H9 (cell line): ENCODE results near the gene LARGE1. TPM values are rescaled to one million over a fixed set of nuclear protein-coding genes. Genes with fewer than 3 reads are reported as not detected.

Source experiments
- DNase-seq: peaks from one replicate; pipeline ENCODE4 v3.0.0-alpha.2; 2017
- H2AFZ ChIP-seq: one replicate; pipeline ENCODE4 v1.6.1; 2013; ENCODE audit warnings: mild to moderate bottlenecking, low read length, control low read depth, moderate library complexity
- H2AK5ac ChIP-seq: 2 replicates; pipeline ENCODE4 v1.6.1; 2013; ENCODE audit warnings: low read length, control low read depth, mixed read lengths; ENCODE audit not compliant: insufficient read length
- H2BK120ac ChIP-seq: one replicate; pipeline ENCODE4 v1.6.1; 2013; ENCODE audit warnings: low read depth, mild to moderate bottlenecking, low read length, control low read depth, inconsistent platforms; ENCODE audit not compliant: poor library complexity, severe bottlenecking
- H2BK12ac ChIP-seq: 2 replicates; pipeline ENCODE4 v1.6.1; 2013; ENCODE audit warnings: low read length, control low read depth, mixed read lengths, low read depth; ENCODE audit not compliant: insufficient read length
- H2BK15ac ChIP-seq: 2 replicates; pipeline ENCODE4 v1.6.1; 2013; ENCODE audit warnings: low read depth, low read length, control low read depth
- H2BK20ac ChIP-seq: one replicate; pipeline ENCODE4 v1.6.1; 2013; ENCODE audit warnings: low read depth, mild to moderate bottlenecking, low read length, control low read depth, inconsistent platforms; ENCODE audit not compliant: poor library complexity, severe bottlenecking
- H2BK5ac ChIP-seq: 2 replicates; pipeline ENCODE4 v1.6.1; 2013; ENCODE audit warnings: low read length, control low read depth, mixed read lengths; ENCODE audit not compliant: insufficient read length
- H3K14ac ChIP-seq: 2 replicates; pipeline ENCODE4 v1.6.1; 2013; ENCODE audit warnings: low read length, control low read depth; ENCODE audit not compliant: insufficient read depth
- H3K18ac ChIP-seq: 2 replicates; pipeline ENCODE4 v1.6.1; 2013; ENCODE audit warnings: low read depth, mild to moderate bottlenecking, mixed read lengths, low read length, control low read depth; ENCODE audit not compliant: insufficient read length
- H3K23ac ChIP-seq: 2 replicates; pipeline ENCODE4 v1.6.1; 2013; ENCODE audit warnings: low read length, control low read depth, mixed read lengths, low read depth; ENCODE audit not compliant: insufficient read length
- H3K23me2 ChIP-seq: 2 replicates; pipeline ENCODE4 v1.6.1; 2013; ENCODE audit warnings: low read depth, mild to moderate bottlenecking, mixed read lengths, low read length, control low read depth; ENCODE audit not compliant: insufficient read length, poor library complexity, severe bottlenecking
- H3K27ac ChIP-seq: 2 replicates; pipeline ENCODE4 v1.5.1; 2013; ENCODE audit warnings: low read length, control low read depth, mixed read lengths, low read depth; ENCODE audit not compliant: insufficient read length
- H3K27me3 ChIP-seq: 2 replicates; pipeline ENCODE4 v1.6.1; 2013; ENCODE audit warnings: low read length, control low read depth, inconsistent platforms; ENCODE audit not compliant: insufficient read depth
- H3K4ac ChIP-seq: 2 replicates; pipeline ENCODE4 v1.6.1; 2013; ENCODE audit warnings: low read depth, mild to moderate bottlenecking, control low read depth, inconsistent platforms, low read length, moderate library complexity
- H3K4me1 ChIP-seq: 2 replicates; pipeline ENCODE4 v1.6.1; 2013; ENCODE audit warnings: low read length, control low read depth, inconsistent platforms; ENCODE audit not compliant: insufficient read depth
- H3K4me2 ChIP-seq: 2 replicates; pipeline ENCODE4 v1.6.1; 2013; ENCODE audit warnings: low read length, control low read depth, mixed read lengths; ENCODE audit not compliant: insufficient read length, insufficient read depth
- H3K56ac ChIP-seq: 2 replicates; pipeline ENCODE4 v1.6.1; 2013; ENCODE audit warnings: low read depth, mild to moderate bottlenecking, mixed read lengths, low read length, control low read depth; ENCODE audit not compliant: insufficient read length
- H3K79me1 ChIP-seq: 2 replicates; pipeline ENCODE4 v1.6.1; 2013; ENCODE audit warnings: low read depth, mild to moderate bottlenecking, moderate library complexity, low read length, control low read depth, inconsistent platforms; ENCODE audit not compliant: insufficient read depth, poor library complexity, severe bottlenecking
- H3K79me2 ChIP-seq: 2 replicates; pipeline ENCODE4 v1.6.1; 2013; ENCODE audit warnings: low read length, control low read depth, inconsistent platforms; ENCODE audit not compliant: insufficient read depth
- H3K9ac ChIP-seq: 2 replicates; pipeline ENCODE4 v1.6.1; 2013; ENCODE audit warnings: low read length, control low read depth, mixed read lengths; ENCODE audit not compliant: insufficient read length; ENCODE audit errors: extremely low read depth
- H3K9me3 ChIP-seq: one replicate; pipeline ENCODE4 v1.6.1; 2013; ENCODE audit warnings: low read depth, low read length, inconsistent platforms; ENCODE audit not compliant: control insufficient read depth
- H3T11ph ChIP-seq: one replicate; pipeline ENCODE4 v1.6.1; 2013; ENCODE audit warnings: mild to moderate bottlenecking, low read length, control low read depth, inconsistent platforms
- H4K20me1 ChIP-seq: one replicate; pipeline ENCODE4 v1.6.1; 2013; ENCODE audit not compliant: control insufficient read depth, insufficient read length, insufficient read depth
- H4K5ac ChIP-seq: 2 replicates; pipeline ENCODE4 v1.6.1; 2013; ENCODE audit warnings: low read depth, mild to moderate bottlenecking, mixed read lengths, low read length, control low read depth; ENCODE audit not compliant: insufficient read length
- H4K8ac ChIP-seq: replicated peaks from 2 replicates; pipeline ENCODE4 v1.6.1; 2013; ENCODE audit warnings: low read length, control low read depth, mixed read lengths, low read depth; ENCODE audit not compliant: insufficient read length
- H4K91ac ChIP-seq: 2 replicates; pipeline ENCODE4 v1.6.1; 2013; ENCODE audit warnings: low read depth, mild to moderate bottlenecking, moderate library complexity, mixed read lengths, low read length, control low read depth; ENCODE audit not compliant: insufficient read length
- H3K27ac Mint-ChIP-seq, 3 experiments: 2 replicates in 2 of 3; 3 replicates in 1 of 3; pipeline ENCODE4 v1.8.0; 2020 to 2021; ENCODE audit warnings: mixed read lengths in 3 of 3, mild to moderate bottlenecking in 1 of 3, moderate library complexity in 1 of 3
- H3K27me3 Mint-ChIP-seq: 2 replicates; pipeline ENCODE4 v1.8.0; 2021; ENCODE audit warnings: low read depth, mild to moderate bottlenecking, moderate library complexity, mixed read lengths
- H3K36me3 Mint-ChIP-seq, 3 experiments: 2 replicates in 2 of 3; 3 replicates in 1 of 3; pipeline ENCODE4 v1.8.0; 2020 to 2021; ENCODE audit warnings: low read depth in 3 of 3, mixed read lengths in 3 of 3; ENCODE audit not compliant: insufficient read depth in 1 of 3
- H3K4me1 Mint-ChIP-seq, 2 experiments: 2 replicates each; pipeline ENCODE4 v1.8.0; 2020; ENCODE audit warnings: mixed read lengths in 2 of 2
- H3K4me3 Mint-ChIP-seq, 2 experiments: 2 replicates in 1 of 2; 3 replicates in 1 of 2; pipeline ENCODE4 v1.8.0; 2020 to 2021; ENCODE audit warnings: mild to moderate bottlenecking in 2 of 2, mixed read lengths in 2 of 2, moderate library complexity in 1 of 2
- H3K9me3 Mint-ChIP-seq, 2 experiments: 2 replicates in 1 of 2; 3 replicates in 1 of 2; pipeline ENCODE4 v1.8.0; 2020; ENCODE audit warnings: mild to moderate bottlenecking in 2 of 2, mixed read lengths in 2 of 2, moderate library complexity in 1 of 2
- CTCF ChIP-seq: fragments of 200-600 bp; sonication (generic); conservative IDR thresholded peaks from 3 replicates; pipeline ENCODE4 v1.8.0; 2021; ENCODE audit warnings: antibody characterized with exemption, mild to moderate bottlenecking
- total RNA-seq: library from RNA; stranded (reverse); gene quantifications from 2 replicates; pipeline ENCODE4 v1.2.1, GENCODE V29; 2021

Gene LARGE1
- total RNA-seq, 1 experiment from 2014 or later: 43.5 TPM

GRCh38 chr22:33227791-33228190 lies 692.5 kb downstream of the LARGE1 start:
- no peaks in the 10 kb centered on the region for H3K4me1 ChIP-seq
- H3K4ac ChIP-seq: no peak overlapping the region
- H3K9me3 ChIP-seq: peaks cover 16% of the 10 kb centered on the region
- no peak overlapping the region for H3K4me2 ChIP-seq
- H4K91ac ChIP-seq: no peak overlapping the region
- no peak overlapping the region for H2AK5ac ChIP-seq
- no peak overlapping the region for H3K27ac Mint-ChIP-seq
- H3K14ac ChIP-seq: no peak overlapping the region
- H4K8ac ChIP-seq: no peak overlapping the region
- H3K79me2 ChIP-seq: no peaks in the 10 kb centered on the region
- no peaks in the 10 kb centered on the region for H3K79me1 ChIP-seq
- no peak for DNase-seq
- no peak for TF ChIP-seq CTCF
- no peak overlapping the region for H3T11ph ChIP-seq
- no peak overlapping the region for H3K56ac ChIP-seq
- no peak overlapping the region for H3K18ac ChIP-seq
- H3K4me1 Mint-ChIP-seq: no peaks in the 10 kb centered on the region
- H2BK20ac ChIP-seq: no peak overlapping the region
- H2BK5ac ChIP-seq: no peak overlapping the region
- peaks cover 48 to 52% of the 10 kb centered on the region in 2 experiments for H3K9me3 Mint-ChIP-seq
- H2BK120ac ChIP-seq: no peak overlapping the region
- no peak overlapping the region for H4K5ac ChIP-seq
- H2BK15ac ChIP-seq: no peak overlapping the region
- no peak overlapping the region for H2BK12ac ChIP-seq
- H3K23ac ChIP-seq: no peak overlapping the region
- peaks cover 7 to 20% (median 15%) of the 10 kb centered on the region in 3 experiments for H3K36me3 Mint-ChIP-seq
- no peaks in the 10 kb centered on the region for H4K20me1 ChIP-seq
- no peak overlapping the region for H3K4me3 Mint-ChIP-seq
- H3K27ac ChIP-seq: no peak overlapping the region
- H3K9ac ChIP-seq: no peak overlapping the region
- H3K27me3 ChIP-seq: no peaks in the 10 kb centered on the region
- no peak overlapping the region for H2AFZ ChIP-seq
- no peaks in the 10 kb centered on the region for H3K23me2 ChIP-seq
- peaks cover 46% of the 10 kb centered on the region for H3K27me3 Mint-ChIP-seq
